Thoracic aorta (tissue), 2 donors: Measurements from ENCODE around the gene FANCE. TPM values are rescaled to one million over a fixed set of nuclear protein-coding genes. Genes with fewer than 3 reads are reported as not detected.

Experiments
- ATAC-seq: fragments of 150-250 bp; one replicate; pipeline ENCODE4 v1.8.0; 2017; ENCODE audit warnings: low read depth; ENCODE audit not compliant: insufficient number of reproducible peaks, low FRiP score
- DNase-seq: peaks from one replicate; pipeline ENCODE4 v3.0.0-alpha.2; 2020; ENCODE audit warnings: low spot score
- H3K27ac ChIP-seq, 2 donors: fragments of 200-600 bp; sonication (generic); 1 replicate in 1 of 2; 2 replicates in 1 of 2; pipeline ENCODE4 v1.5.1; 2016; ENCODE audit warnings: mild to moderate bottlenecking in 2 of 2, moderate library complexity in 2 of 2
- H3K27me3 ChIP-seq: fragments of 200-600 bp; sonication (generic); replicated peaks from 2 replicates; pipeline ENCODE4 v1.6.0; 2016; ENCODE audit warnings: mild to moderate bottlenecking; ENCODE audit not compliant: insufficient read depth
- H3K36me3 ChIP-seq: fragments of 200-600 bp; sonication (generic); one replicate; pipeline ENCODE4 v1.5.1; 2016
- H3K4me1 ChIP-seq, 2 donors: fragments of 200-600 bp; sonication (generic); 1 replicate in 1 of 2; 2 replicates in 1 of 2; pipeline versions ENCODE4 v1.5.1 to v1.6.0; 2016; ENCODE audit warnings: low read depth in 2 of 2, mild to moderate bottlenecking in 1 of 2; ENCODE audit not compliant: control insufficient read depth in 1 of 2
- H3K4me3 ChIP-seq: fragments of 200-600 bp; sonication (generic); 2 replicates; pipeline ENCODE4 v1.5.1; 2016; ENCODE audit warnings: mild to moderate bottlenecking
- H3K9me3 ChIP-seq: fragments of 200-600 bp; sonication (generic); 2 replicates; pipeline ENCODE4 v1.5.1; 2016
- CTCF ChIP-seq: fragments of 200-600 bp; sonication (generic); IDR thresholded peaks from one replicate; pipeline ENCODE4 v1.5.1; 2019; ENCODE audit warnings: antibody characterized with exemption
- total RNA-seq, 2 donors: library from RNA; depleted of rRNA; stranded (reverse); fragments of >200 nt; gene quantifications; one replicate each; pipeline versions ENCODE4 v1.1.0 to v1.2.3, GENCODE V29; 2016

The FANCE gene
- total RNA-seq, 2 donors from 2014 or later: 3.1 to 6.2 TPM

- no peak for DNase-seq
- no peaks in the 10 kb centered on the region for H3K9me3 ChIP-seq
- no peaks in the 10 kb centered on the region for H3K36me3 ChIP-seq
- H3K27ac ChIP-seq: no peak overlapping the region
- no peak overlapping the region for H3K4me3 ChIP-seq
- TF ChIP-seq CTCF: no peak
- ATAC-seq: no peak
- no peaks in the 10 kb centered on the region for H3K27me3 ChIP-seq
- H3K4me1 ChIP-seq: no peaks in the 10 kb centered on the region
These were observed 10.9 kb upstream of the FANCE start for GRCh38 chr6:35441205-35441604.

- no peaks in the 10 kb centered on the region for H3K36me3 ChIP-seq
- H3K27me3 ChIP-seq: no peaks in the 10 kb centered on the region
- H3K4me1 ChIP-seq: no peaks in the 10 kb centered on the region
- H3K4me3 ChIP-seq: no peak overlapping the region
- DNase-seq (no peak), ATAC-seq (no peak)
- TF ChIP-seq CTCF: no peak
- H3K27ac ChIP-seq: no peak overlapping the region
- no peaks in the 10 kb centered on the region for H3K9me3 ChIP-seq
These were observed 10.5 kb upstream of the FANCE start for GRCh38 chr6:35441642-35442041.

DNA sequence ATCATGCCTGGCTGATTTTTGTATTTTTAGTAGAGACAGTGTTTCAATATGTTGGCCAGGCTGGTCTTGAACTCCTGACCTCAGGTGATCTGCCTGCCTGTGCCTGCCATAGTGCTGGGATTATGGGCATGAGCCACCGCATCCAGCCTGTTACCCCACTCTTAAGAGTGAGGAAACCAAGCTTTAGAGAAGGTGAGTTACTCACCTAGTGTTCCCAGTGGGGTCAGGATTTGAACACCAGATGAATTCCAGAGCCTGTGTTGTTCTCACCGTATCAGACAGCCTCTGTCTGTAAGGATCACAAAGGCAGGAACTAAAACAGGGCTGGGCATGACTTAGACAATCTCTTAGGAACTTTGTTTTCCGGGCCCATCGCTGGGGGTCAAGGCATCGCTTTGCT lies 9.4 kb upstream of the FANCE start:
- no peak for DNase-seq
- Histone ChIP-seq H3K9me3 (no peaks in the 10 kb centered on the region), H3K36me3 (no peaks in the 10 kb centered on the region), H3K4me3 (no peak overlapping the region), H3K27me3 (no peaks in the 10 kb centered on the region), H3K27ac (no peak overlapping the region), H3K4me1 (no peaks in the 10 kb centered on the region)
- no peak for TF ChIP-seq CTCF
- no peak for ATAC-seq

- no peaks in the 10 kb centered on the region for H3K36me3 ChIP-seq
- no peaks in the 10 kb centered on the region for H3K9me3 ChIP-seq
- H3K4me1 ChIP-seq: no peaks in the 10 kb centered on the region
- H3K4me3 ChIP-seq: no peak overlapping the region
- ATAC-seq (no peak), DNase-seq (no peak)
- H3K27ac ChIP-seq: no peak overlapping the region
- TF ChIP-seq CTCF: no peak
- H3K27me3 ChIP-seq: no peaks in the 10 kb centered on the region
These were observed 8.7 kb upstream of the FANCE start for GRCh38 chr6:35443341-35444030.

DNA sequence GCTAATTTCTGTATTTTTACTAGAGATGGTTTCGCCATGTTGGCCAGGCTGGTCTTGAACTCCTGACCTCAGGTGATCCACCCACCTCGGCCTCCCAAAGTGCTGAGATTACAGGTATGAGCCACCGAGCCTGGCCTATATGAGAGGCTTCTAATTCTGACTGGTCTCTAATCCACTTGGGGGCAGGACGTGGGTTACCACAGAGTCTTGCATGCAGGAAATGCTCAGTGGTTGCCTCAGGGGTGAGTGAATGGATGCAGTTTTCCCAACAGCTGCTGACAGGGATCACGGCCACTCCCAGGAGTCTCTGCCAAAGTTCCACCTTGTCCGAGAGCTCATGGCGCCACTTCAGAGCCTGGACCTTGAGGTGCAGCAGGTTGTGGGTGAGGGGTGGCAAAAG lies 6.4 kb upstream of the FANCE start:
- TF ChIP-seq CTCF: no peak
- no peak for DNase-seq
- no peak overlapping the region for H3K4me3 ChIP-seq
- no peak for ATAC-seq
- no peaks in the 10 kb centered on the region for H3K9me3 ChIP-seq
- H3K36me3 ChIP-seq: no peaks in the 10 kb centered on the region
- H3K27me3 ChIP-seq: no peaks in the 10 kb centered on the region
- H3K4me1 ChIP-seq: no peaks in the 10 kb centered on the region
- no peak overlapping the region for H3K27ac ChIP-seq
